GM20000 (cell line): ENCODE measurements around the gene ADARB2.

Source experiments
- DNase-seq: peaks from one replicate; pipeline ENCODE4 v3.0.0; 2012; ENCODE audit warnings: low spot score
- TF ChIP-seq, protein P1 (sequence below): IDR thresholded peaks from 2 replicates; pipeline ENCODE4 v1.5.1; 2012; ENCODE audit warnings: mild to moderate bottlenecking, control low read depth; ENCODE audit errors: extremely low read depth, missing control alignments

Gene ADARB2

DNA sequence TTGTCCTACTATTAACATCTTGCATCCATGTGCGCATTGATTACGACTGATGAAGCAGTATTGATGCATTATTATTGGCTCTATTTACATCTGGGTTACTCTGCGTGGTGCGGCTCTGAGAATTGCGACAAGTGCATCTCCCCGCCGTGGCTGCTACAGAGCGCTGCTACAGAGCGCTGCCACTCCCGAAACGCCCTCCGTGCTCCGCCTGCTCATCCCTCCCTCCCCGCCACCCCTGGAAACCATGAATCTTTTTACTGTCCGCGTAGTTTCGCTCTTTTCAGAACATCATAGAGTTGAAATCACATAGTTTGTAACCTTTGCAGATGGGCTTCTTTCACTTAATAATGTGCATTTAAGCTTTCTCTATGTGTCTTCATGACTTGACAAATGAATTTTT, 74.1 kb downstream of the ADARB2 start:
- no peak for DNase-seq
- TF ChIP-seq, protein P1, sequence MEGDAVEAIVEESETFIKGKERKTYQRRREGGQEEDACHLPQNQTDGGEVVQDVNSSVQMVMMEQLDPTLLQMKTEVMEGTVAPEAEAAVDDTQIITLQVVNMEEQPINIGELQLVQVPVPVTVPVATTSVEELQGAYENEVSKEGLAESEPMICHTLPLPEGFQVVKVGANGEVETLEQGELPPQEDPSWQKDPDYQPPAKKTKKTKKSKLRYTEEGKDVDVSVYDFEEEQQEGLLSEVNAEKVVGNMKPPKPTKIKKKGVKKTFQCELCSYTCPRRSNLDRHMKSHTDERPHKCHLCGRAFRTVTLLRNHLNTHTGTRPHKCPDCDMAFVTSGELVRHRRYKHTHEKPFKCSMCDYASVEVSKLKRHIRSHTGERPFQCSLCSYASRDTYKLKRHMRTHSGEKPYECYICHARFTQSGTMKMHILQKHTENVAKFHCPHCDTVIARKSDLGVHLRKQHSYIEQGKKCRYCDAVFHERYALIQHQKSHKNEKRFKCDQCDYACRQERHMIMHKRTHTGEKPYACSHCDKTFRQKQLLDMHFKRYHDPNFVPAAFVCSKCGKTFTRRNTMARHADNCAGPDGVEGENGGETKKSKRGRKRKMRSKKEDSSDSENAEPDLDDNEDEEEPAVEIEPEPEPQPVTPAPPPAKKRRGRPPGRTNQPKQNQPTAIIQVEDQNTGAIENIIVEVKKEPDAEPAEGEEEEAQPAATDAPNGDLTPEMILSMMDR = no peak

DNA sequence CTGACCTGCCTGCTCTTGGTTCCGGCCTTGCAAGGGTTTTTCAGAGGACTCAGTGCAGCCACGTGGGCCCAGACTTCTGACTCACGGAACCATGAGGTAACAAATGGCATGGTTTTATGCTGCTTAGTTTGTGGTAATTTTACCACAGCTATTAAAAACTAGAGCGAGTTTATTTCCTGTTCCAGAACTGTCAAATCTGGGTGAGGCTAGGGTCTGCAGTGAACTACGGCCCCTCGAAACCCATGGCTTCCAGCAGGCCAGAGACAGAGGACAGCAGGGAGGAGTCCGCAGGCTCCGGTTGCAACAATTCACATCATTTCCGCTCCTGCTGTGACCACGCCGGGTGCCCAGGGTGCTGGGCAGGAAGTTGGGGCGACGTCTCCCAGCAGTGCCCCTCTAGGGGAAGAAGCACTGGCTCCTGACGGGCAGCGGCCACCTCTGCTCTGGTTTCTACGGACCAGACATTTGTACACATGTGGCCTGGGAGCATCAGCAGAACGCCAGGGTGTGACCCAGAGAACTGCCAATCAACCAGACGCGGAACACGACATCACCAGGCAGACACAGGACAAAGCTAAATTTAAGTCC, 74.8 kb downstream of the ADARB2 start:
- DNase-seq = peak; percentile 39

DNA sequence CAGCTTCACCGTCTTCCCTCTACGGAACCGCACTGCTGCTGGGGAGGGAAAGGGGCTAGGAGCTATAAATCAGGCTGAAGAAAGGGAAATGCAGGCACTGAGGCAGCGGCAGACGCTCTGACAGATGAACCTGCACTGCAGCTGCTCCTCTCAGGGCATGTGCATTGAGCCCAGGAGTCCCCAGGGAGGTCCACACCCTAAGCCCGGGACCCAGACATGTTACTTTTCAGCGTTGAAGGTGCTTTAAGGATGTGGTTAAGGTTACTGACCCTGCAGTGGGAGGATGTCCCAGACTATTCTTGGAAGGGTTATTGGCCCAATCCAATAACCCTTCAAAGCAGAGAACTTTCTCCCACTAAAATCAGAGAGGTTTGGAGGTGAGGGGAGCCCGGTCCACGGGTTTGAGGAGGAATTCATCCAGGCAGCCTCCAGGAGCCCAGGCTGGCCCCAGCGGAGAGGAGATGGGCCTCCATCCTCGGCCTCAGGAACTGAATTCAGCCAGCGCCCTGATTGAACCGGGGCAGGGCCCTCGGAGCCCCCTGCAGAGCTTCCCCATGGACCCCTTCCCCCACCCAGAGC, 75.4 kb downstream of the ADARB2 start:
- TF ChIP-seq, protein P1 = no peak
- peak; percentile 58 for DNase-seq

More for the DNA sequence above, 74.8 kb downstream of the ADARB2 start:
- TF ChIP-seq, protein P1 = no peak

DNA sequence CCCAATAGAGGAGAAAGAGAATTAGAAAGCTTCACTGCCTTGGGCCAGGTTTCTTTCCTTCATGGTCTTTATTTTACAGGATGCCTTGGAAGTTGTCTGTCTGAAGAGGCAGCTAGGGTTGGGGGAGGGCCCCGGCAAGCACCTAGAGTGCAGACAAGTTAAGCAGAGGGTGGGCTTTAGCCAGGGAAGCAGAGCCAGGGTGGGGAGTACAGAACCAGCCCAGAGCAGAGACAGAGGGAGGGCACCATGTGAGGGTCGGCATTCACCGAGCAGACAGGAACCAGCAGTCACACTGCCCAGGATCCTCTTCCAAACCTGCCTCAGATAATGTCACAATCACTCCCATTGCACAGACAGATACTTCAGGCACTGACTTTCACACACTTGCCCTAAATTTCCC, 75.9 kb downstream of the ADARB2 start:
- TF ChIP-seq, protein P1 = no peak
- no peak for DNase-seq

DNA sequence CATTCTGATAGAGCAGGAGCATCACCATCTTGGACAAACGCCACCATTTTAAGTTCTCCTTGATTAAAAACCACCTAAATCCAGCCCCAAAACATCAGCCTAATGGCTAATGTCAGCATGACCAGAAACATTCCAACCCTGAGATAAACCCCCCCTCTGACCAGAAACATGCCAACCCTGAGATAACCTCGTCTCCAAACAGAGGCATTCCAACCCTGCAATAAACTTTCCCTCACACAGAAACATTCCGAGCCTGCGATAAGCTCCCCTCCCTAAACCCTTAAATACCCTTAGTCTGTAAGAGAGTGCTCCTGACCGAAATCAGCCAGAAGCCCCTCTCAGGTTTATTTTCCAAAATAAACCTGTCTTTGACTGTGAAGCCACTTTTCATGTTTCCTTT, 76.5 kb downstream of the ADARB2 start:
- TF ChIP-seq, protein P1 = no peak
- no peak for DNase-seq

DNA sequence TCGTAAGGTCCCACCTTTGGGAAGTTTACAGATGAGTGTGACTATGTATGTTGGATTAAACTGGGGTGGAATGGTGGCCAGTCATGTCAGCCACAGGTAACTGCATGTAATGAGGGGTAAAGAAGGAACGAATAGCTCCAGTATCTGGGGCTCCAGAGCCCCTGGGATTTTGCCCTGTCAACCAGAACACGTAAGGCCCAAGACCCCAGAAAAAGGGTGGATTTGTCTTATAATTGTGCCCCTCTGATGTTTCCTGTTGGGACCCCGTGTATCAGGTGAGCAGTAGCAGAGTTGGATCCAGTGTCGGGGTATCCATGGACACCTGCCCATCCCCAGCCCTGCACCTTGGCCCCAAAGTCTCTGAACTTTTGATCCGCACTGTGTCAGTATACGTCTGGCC, 76.9 kb downstream of the ADARB2 start:
- DNase-seq = no peak
- TF ChIP-seq, protein P1 = no peak

DNA sequence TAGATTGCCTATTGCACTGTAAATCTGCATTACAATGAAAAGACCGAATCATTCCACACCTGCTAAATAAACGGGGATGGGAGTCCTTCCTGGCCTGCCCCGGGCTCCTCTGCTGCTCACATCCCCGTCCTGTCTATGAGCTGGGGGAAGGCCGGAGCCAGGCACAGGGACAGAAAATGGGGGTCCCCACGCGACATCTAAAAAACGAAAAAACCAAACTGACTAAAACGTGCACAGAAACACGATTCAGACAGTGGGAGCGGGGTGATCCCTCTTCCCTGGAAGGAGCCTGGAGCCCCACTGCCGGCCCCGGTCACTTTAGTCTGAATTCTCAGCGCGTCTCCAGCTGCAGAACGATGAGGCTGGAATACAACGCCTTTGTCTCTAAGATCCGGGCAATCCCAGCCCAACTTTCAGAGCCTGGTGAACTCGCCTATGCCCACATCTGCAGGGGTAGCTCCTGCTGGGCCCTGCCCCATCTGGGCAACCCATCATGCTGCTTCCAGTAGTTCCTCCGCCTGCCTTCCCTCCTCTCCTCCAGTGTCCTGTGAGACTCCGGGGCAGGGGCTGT, 78.0 kb downstream of the ADARB2 start:
- TF ChIP-seq, protein P1 = no peak
- DNase-seq = no peak
